HepG2 (cell line): ENCODE results near the gene TEKT5. TPM values are rescaled to one million over a fixed set of nuclear protein-coding genes. Genes with fewer than 3 reads are reported as not detected.
A peak's percentile ranks its signal among the peaks of the same experiment; 100 is the strongest.

ENCODE experiments used
- EEA1 ChIP-seq: sonication (generic); formaldehyde crosslinking; IDR thresholded peaks from 2 replicates; pipeline ENCODE4 v1.5.1; 2020; ENCODE audit warnings: mild to moderate bottlenecking, missing genetic modification reagents, borderline replicate concordance
- ESRRA ChIP-seq: sonication (generic); formaldehyde crosslinking; IDR thresholded peaks from 2 replicates; pipeline ENCODE4 v1.5.1; 2020; ENCODE audit warnings: mild to moderate bottlenecking, low read depth, missing genetic modification reagents
- MED1 ChIP-seq: sonication (generic); formaldehyde crosslinking; IDR thresholded peaks from 2 replicates; pipeline ENCODE4 v1.4.0; 2020; ENCODE audit warnings: missing genetic modification reagents
- NRL ChIP-seq: sonication (generic); formaldehyde crosslinking; IDR thresholded peaks from 2 replicates; pipeline ENCODE4 v1.5.0; 2020; ENCODE audit warnings: missing genetic modification reagents, mild to moderate bottlenecking, moderate library complexity, borderline replicate concordance
- STAG1 ChIP-seq: sonication (generic); formaldehyde crosslinking; IDR thresholded peaks from 2 replicates; pipeline ENCODE4 v1.4.0; 2020; ENCODE audit warnings: missing genetic modification reagents
- TBX2 ChIP-seq: sonication (generic); formaldehyde crosslinking; IDR thresholded peaks from 2 replicates; pipeline ENCODE4 v1.5.0; 2020; ENCODE audit warnings: missing genetic modification reagents, mild to moderate bottlenecking, borderline replicate concordance
- ZBTB7B ChIP-seq: sonication (generic); formaldehyde crosslinking; IDR thresholded peaks from 2 replicates; pipeline ENCODE4 v1.4.0; 2020; ENCODE audit warnings: missing genetic modification reagents
- ZNF207 ChIP-seq: fragments of 450-650 bp; IDR thresholded peaks from 2 replicates; pipeline ENCODE4 v1.6.1; 2016; ENCODE audit warnings: antibody characterized with exemption, borderline replicate concordance
- ZNF552 ChIP-seq: sonication (generic); formaldehyde crosslinking; IDR thresholded peaks from 2 replicates; pipeline ENCODE4 v1.9.0; 2022; ENCODE audit warnings: missing genetic modification reagents, mild to moderate bottlenecking, borderline replicate concordance
- ZNF607 ChIP-seq: sonication (generic); formaldehyde crosslinking; IDR thresholded peaks from 2 replicates; pipeline ENCODE4 v1.5.1; 2020; ENCODE audit warnings: missing genetic modification reagents, mild to moderate bottlenecking, borderline replicate concordance
- ZNF614 ChIP-seq: IDR thresholded peaks from 2 replicates; pipeline ENCODE4 v1.6.1; 2018; ENCODE audit warnings: missing biosample characterization, missing genetic modification reagents, inconsistent platforms, borderline replicate concordance
- polyA plus RNA-seq, 8 experiments: library from polyadenylated mRNA; depleted of rRNA in 3 of 8; stranded (reverse) in 7 of 8; unstranded in 1 of 8; fragments of >200 nt; fragmentation: Illumina TruSeq in 4 of 8; extraction: Trizol in 4 of 8; gene quantifications; 2 replicates each; pipeline versions ENCODE4 v1.2.1 to v1.2.3, GENCODE V29; 2011 to 2016; ENCODE audit warnings: low read depth in 4 of 8, missing spikeins in 1 of 8, mixed read lengths in 1 of 8; ENCODE audit not compliant: insufficient read depth in 1 of 8
- total RNA-seq, 5 experiments: library from RNA; depleted of rRNA; stranded (reverse); fragments of >200 nt; fragmentation: Illumina TruSeq; extraction: Trizol; gene quantifications; 2 replicates each; pipeline ENCODE4 v1.2.3, GENCODE V29; 2016; ENCODE audit warnings: low read depth in 1 of 5
- TF ChIP-seq, protein P1 (sequence below): sonication (generic); formaldehyde crosslinking; IDR thresholded peaks from 2 replicates; pipeline ENCODE4 v1.5.1; 2020; ENCODE audit warnings: missing genetic modification reagents, mild to moderate bottlenecking, borderline replicate concordance
- TF ChIP-seq, protein P2 (sequence below): sonication (generic); formaldehyde crosslinking; IDR thresholded peaks from 2 replicates; pipeline ENCODE4 v1.4.0; 2020; ENCODE audit warnings: missing genetic modification reagents
- TF ChIP-seq, protein P3 (sequence below), 2 experiments: fragments of 450-650 bp in 1 of 2; sonication (generic) in 1 of 2; formaldehyde crosslinking in 1 of 2; IDR thresholded peaks; 2 replicates each; pipeline versions ENCODE4 v1.6.1 to v1.8.0; 2016 to 2022; ENCODE audit warnings: antibody characterized with exemption in 1 of 2, mild to moderate bottlenecking in 1 of 2, missing genetic modification reagents in 1 of 2

The TEKT5 gene
- total and polyA plus RNA-seq, 2 of the 13 experiments (the other 11 are each of a cell fraction or from before 2014, with no cell fraction given) = 0.16 TPM; not detected in 1

DNA sequence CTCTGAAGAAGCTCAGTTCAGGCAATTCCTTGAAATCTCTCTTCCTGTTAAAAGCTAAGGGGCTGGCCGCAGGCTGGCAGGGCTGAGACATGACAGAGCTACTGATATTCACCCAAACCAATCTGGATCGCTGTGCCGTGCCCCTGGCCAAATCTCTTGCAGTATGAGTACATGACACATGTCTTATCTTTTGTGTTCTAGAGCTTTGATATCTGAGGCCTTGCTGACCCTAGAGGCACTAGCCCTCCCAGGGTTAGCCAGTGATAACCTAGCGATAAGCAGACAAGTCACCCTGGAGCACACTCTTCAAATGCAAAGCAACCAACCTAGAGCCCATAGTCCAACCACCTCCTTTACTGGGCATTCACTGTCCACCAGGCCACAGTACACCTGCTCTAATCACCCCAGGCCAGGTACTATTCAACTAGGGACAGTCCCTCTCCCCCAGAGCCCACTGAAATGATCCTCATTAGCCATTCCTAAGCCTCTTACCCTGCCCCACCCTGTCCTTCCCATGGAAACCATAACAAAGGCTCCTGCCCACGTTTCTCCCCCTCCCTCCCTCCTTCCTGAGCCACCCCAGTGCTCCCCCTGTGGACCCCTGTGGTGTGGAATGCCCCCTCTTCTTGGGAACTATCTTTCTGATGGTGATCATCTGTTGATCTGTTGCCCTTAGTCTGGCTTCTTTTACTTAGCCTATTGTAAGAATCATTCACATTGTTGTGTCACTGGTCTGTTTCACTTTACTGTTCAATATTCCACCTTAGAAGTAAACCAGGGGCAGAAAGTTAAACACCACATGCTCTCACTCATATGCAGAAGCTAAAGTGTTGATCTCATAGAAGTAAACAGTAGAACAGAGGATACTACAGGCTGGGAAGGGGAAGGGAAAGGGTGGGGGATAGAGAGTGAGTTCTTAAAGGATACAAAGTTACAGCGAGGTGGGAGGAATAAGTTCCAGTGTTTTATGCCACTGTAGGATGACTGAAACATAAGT, 52.5 kb downstream of the TEKT5 start (continued):
- TF ChIP-seq, protein P1, sequence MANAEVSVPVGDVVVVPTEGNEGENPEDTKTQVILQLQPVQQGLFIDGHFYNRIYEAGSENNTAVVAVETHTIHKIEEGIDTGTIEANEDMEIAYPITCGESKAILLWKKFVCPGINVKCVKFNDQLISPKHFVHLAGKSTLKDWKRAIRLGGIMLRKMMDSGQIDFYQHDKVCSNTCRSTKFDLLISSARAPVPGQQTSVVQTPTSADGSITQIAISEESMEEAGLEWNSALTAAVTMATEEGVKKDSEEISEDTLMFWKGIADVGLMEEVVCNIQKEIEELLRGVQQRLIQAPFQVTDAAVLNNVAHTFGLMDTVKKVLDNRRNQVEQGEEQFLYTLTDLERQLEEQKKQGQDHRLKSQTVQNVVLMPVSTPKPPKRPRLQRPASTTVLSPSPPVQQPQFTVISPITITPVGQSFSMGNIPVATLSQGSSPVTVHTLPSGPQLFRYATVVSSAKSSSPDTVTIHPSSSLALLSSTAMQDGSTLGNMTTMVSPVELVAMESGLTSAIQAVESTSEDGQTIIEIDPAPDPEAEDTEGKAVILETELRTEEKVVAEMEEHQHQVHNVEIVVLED (CRISPR knock-in tag) = no peak
- TF ChIP-seq, protein P2, sequence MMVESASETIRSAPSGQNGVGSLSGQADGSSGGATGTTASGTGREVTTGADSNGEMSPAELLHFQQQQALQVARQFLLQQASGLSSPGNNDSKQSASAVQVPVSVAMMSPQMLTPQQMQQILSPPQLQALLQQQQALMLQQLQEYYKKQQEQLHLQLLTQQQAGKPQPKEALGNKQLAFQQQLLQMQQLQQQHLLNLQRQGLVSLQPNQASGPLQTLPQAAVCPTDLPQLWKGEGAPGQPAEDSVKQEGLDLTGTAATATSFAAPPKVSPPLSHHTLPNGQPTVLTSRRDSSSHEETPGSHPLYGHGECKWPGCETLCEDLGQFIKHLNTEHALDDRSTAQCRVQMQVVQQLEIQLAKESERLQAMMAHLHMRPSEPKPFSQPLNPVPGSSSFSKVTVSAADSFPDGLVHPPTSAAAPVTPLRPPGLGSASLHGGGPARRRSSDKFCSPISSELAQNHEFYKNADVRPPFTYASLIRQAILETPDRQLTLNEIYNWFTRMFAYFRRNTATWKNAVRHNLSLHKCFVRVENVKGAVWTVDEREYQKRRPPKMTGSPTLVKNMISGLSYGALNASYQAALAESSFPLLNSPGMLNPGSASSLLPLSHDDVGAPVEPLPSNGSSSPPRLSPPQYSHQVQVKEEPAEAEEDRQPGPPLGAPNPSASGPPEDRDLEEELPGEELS = 0 out of 2 replicates have a peak, but pooled peaks have one; percentile 59
- TF ChIP-seq ESRRA (CRISPR knock-in tag) (no peak), ZNF607 (CRISPR knock-in tag) (no peak), ZNF614 (CRISPR knock-in tag) (peak; percentile 75; the same call in 1 of the 2 replicates), EEA1 (CRISPR knock-in tag) (no peak), ZNF552 (CRISPR knock-in tag) (no peak), ZBTB7B (CRISPR knock-in tag) (peak; percentile 58), TBX2 (CRISPR knock-in tag) (peak; percentile 90; the same call in 1 of the 2 replicates), NRL (CRISPR knock-in tag) (no peak), MED1 (peak; percentile 75), ZNF207 (no peak), STAG1 (CRISPR knock-in tag) (peak; percentile 24; the same call in 1 of the 2 replicates)
- TF ChIP-seq, protein P3, sequence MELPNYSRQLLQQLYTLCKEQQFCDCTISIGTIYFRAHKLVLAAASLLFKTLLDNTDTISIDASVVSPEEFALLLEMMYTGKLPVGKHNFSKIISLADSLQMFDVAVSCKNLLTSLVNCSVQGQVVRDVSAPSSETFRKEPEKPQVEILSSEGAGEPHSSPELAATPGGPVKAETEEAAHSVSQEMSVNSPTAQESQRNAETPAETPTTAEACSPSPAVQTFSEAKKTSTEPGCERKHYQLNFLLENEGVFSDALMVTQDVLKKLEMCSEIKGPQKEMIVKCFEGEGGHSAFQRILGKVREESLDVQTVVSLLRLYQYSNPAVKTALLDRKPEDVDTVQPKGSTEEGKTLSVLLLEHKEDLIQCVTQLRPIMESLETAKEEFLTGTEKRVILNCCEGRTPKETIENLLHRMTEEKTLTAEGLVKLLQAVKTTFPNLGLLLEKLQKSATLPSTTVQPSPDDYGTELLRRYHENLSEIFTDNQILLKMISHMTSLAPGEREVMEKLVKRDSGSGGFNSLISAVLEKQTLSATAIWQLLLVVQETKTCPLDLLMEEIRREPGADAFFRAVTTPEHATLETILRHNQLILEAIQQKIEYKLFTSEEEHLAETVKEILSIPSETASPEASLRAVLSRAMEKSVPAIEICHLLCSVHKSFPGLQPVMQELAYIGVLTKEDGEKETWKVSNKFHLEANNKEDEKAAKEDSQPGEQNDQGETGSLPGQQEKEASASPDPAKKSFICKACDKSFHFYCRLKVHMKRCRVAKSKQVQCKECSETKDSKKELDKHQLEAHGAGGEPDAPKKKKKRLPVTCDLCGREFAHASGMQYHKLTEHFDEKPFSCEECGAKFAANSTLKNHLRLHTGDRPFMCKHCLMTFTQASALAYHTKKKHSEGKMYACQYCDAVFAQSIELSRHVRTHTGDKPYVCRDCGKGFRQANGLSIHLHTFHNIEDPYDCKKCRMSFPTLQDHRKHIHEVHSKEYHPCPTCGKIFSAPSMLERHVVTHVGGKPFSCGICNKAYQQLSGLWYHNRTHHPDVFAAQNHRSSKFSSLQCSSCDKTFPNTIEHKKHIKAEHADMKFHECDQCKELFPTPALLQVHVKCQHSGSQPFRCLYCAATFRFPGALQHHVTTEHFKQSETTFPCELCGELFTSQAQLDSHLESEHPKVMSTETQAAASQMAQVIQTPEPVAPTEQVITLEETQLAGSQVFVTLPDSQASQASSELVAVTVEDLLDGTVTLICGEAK (IDR thresholded peaks at IDR 0.05) = no peak
- TF ChIP-seq, protein P3 (CRISPR knock-in tag; IDR thresholded peaks at IDR 0.05) = peak; percentile 54; the same call in 1 of the 2 replicates
